Mesenchymal stem cell (in vitro differentiated cells and primary cell): ENCODE measurements around the gene DPYD.

Experiments
- DNase-seq: peaks from one replicate; pipeline ENCODE4 v3.0.0-alpha.2; 2013
- H2AFZ ChIP-seq: one replicate; pipeline ENCODE4 v1.6.1; 2013; ENCODE audit warnings: low read depth, mild to moderate bottlenecking, control low read depth, inconsistent platforms, low read length, moderate library complexity
- H2AK5ac ChIP-seq: 2 replicates; pipeline ENCODE4 v1.6.1; 2013; ENCODE audit warnings: low read length, moderate library complexity, mild to moderate bottlenecking, inconsistent platforms; ENCODE audit not compliant: severe bottlenecking
- H2BK120ac ChIP-seq: one replicate; pipeline ENCODE4 v1.6.1; 2013; ENCODE audit warnings: low read depth, mild to moderate bottlenecking, inconsistent platforms, low read length, moderate library complexity
- H2BK12ac ChIP-seq, 2 experiments: one replicate each; pipeline ENCODE4 v1.6.1; 2013; ENCODE audit warnings: inconsistent platforms in 2 of 2, low read length in 2 of 2, mild to moderate bottlenecking in 2 of 2, moderate library complexity in 2 of 2, control low read depth in 1 of 2
- H2BK15ac ChIP-seq: one replicate; pipeline ENCODE4 v1.6.1; 2013; ENCODE audit warnings: mild to moderate bottlenecking, low read depth, inconsistent platforms; ENCODE audit not compliant: poor library complexity, severe bottlenecking
- H2BK5ac ChIP-seq: 2 replicates; pipeline ENCODE4 v1.6.1; 2013; ENCODE audit warnings: low read depth, mild to moderate bottlenecking, low read length, control low read depth, inconsistent platforms; ENCODE audit not compliant: poor library complexity, severe bottlenecking
- H3K14ac ChIP-seq, 2 experiments: one replicate each; pipeline ENCODE4 v1.6.1; 2013; ENCODE audit warnings: inconsistent platforms in 2 of 2, low read length in 2 of 2, control low read depth in 1 of 2, mild to moderate bottlenecking in 1 of 2, moderate library complexity in 1 of 2
- H3K18ac ChIP-seq, 2 experiments: one replicate each; pipeline ENCODE4 v1.6.1; 2013; ENCODE audit warnings: inconsistent platforms in 2 of 2, low read length in 2 of 2, control low read depth in 1 of 2, low read depth in 1 of 2, mild to moderate bottlenecking in 1 of 2
- H3K23ac ChIP-seq, 2 experiments: one replicate each; pipeline ENCODE4 v1.6.1; 2013; ENCODE audit warnings: inconsistent platforms in 2 of 2, low read length in 2 of 2, mild to moderate bottlenecking in 2 of 2, moderate library complexity in 2 of 2, control low read depth in 1 of 2
- H3K27ac ChIP-seq: 2 replicates; pipeline ENCODE4 v1.5.1; 2013; ENCODE audit warnings: mild to moderate bottlenecking, moderate library complexity, low read length, control low read depth, inconsistent platforms; ENCODE audit not compliant: poor library complexity, severe bottlenecking
- H3K27me3 ChIP-seq, 2 experiments: 2 replicates each; pipeline versions ENCODE4 v1.6.1 to v1.7.0; 2013; ENCODE audit warnings: low read length in 2 of 2, mild to moderate bottlenecking in 2 of 2, moderate library complexity in 2 of 2, control low read depth in 1 of 2, inconsistent platforms in 1 of 2; ENCODE audit not compliant: control insufficient read depth in 1 of 2, insufficient read depth in 1 of 2
- H3K36me3 ChIP-seq, 2 experiments: 2 replicates each; pipeline versions ENCODE4 v1.6.1 to v1.7.0; 2013; ENCODE audit warnings: low read length in 2 of 2, control low read depth in 1 of 2, inconsistent platforms in 1 of 2, low read depth in 1 of 2, mild to moderate bottlenecking in 1 of 2; ENCODE audit not compliant: insufficient read depth in 2 of 2, control insufficient read depth in 1 of 2
- H3K4ac ChIP-seq, 2 experiments: one replicate each; pipeline ENCODE4 v1.6.1; 2013; ENCODE audit warnings: inconsistent platforms in 2 of 2, low read length in 2 of 2, mild to moderate bottlenecking in 2 of 2, moderate library complexity in 2 of 2, control low read depth in 1 of 2, low read depth in 1 of 2
- H3K4me1 ChIP-seq: 2 replicates; pipeline ENCODE4 v1.6.1; 2013; ENCODE audit warnings: low read depth, low read length, control low read depth; ENCODE audit not compliant: control insufficient read depth, insufficient read depth
- H3K4me2 ChIP-seq: 2 replicates; pipeline ENCODE4 v1.6.1; 2013; ENCODE audit warnings: low read length, mild to moderate bottlenecking, inconsistent platforms; ENCODE audit not compliant: poor library complexity, severe bottlenecking
- H3K4me3 ChIP-seq, 2 experiments: 2 replicates each; pipeline versions ENCODE4 v1.5.1 to v1.7.0; 2013; ENCODE audit warnings: low read length in 2 of 2, mild to moderate bottlenecking in 2 of 2, control low read depth in 1 of 2, low read depth in 1 of 2; ENCODE audit not compliant: insufficient read depth in 1 of 2
- H3K79me1 ChIP-seq: replicated peaks from 2 replicates; pipeline ENCODE4 v1.6.1; 2013; ENCODE audit warnings: mild to moderate bottlenecking, control low read depth, low read length, inconsistent platforms; ENCODE audit not compliant: poor library complexity, severe bottlenecking
- H3K9ac ChIP-seq: 2 replicates; pipeline ENCODE4 v1.7.0; 2013; ENCODE audit warnings: mild to moderate bottlenecking, low read length, moderate library complexity
- H3K9me3 ChIP-seq: 2 replicates; pipeline ENCODE4 v1.7.0; 2013; ENCODE audit warnings: mild to moderate bottlenecking, low read length; ENCODE audit not compliant: control insufficient read depth
- H4K8ac ChIP-seq: one replicate; pipeline ENCODE4 v1.6.1; 2013; ENCODE audit warnings: inconsistent platforms, mild to moderate bottlenecking, low read length, moderate library complexity
- H4K91ac ChIP-seq: one replicate; pipeline ENCODE4 v1.6.1; 2013; ENCODE audit warnings: mild to moderate bottlenecking, low read length, inconsistent platforms
- WGBS: methylation state at CpG from one replicate; pipeline ENCODE4 v1.1.7; 2013; ENCODE audit warnings: mixed read lengths; 5-methylcytosine and 5-hydroxymethylcytosine counted together

The DPYD gene

DNA sequence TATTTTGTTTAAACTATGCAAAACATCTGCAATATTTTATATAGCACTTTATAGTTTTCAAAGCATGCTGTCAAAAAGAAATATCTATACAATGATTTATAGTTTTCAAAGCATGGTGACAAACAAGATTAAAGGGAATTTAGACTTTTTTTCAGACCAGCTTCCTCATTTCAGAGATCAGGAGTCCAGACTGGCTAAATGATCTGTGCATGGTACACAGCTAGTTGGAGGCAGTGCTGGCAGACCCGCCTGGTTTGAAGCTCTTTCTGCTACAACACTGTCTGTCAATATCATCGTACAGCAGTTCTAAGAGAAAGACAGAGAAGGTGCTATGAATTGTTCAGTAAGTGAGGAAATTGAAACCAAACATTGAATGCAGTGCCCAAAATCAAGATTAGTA, 720.2 kb downstream of the DPYD start:
- Histone ChIP-seq H3K27ac (no peak overlapping the region), H3K79me1 (no peaks in the 10 kb centered on the region), H2BK12ac (no peak overlapping the region), H3K27me3 (no peaks in the 10 kb centered on the region), H3K4me2 (no peak overlapping the region), H2AFZ (no peak overlapping the region), H3K4me3 (no peak overlapping the region), H4K8ac (no peak overlapping the region), H2BK15ac (no peak overlapping the region), H3K9me3 (no peaks in the 10 kb centered on the region), H2BK5ac (no peak overlapping the region), H3K4ac (no peak overlapping the region), H2AK5ac (no peak overlapping the region), H3K14ac (no peak overlapping the region), H3K23ac (no peak overlapping the region), H3K4me1 (no peaks in the 10 kb centered on the region), H2BK120ac (no peak overlapping the region), H3K36me3 (no peaks in the 10 kb centered on the region), H3K18ac (no peak overlapping the region), H3K9ac (no peak overlapping the region), H4K91ac (no peak overlapping the region)
- DNase-seq: no peak
- 94% methylated on average over 2 of the region's 2 CpGs for WGBS

- Histone ChIP-seq H4K91ac (no peak overlapping the region), H3K4me2 (no peak overlapping the region), H3K4ac (no peak overlapping the region), H3K9ac (no peak overlapping the region), H2BK120ac (no peak overlapping the region), H3K79me1 (no peaks in the 10 kb centered on the region), H2BK12ac (no peak overlapping the region), H3K27ac (no peak overlapping the region), H2AFZ (no peak overlapping the region), H2BK5ac (no peak overlapping the region), H2AK5ac (no peak overlapping the region), H3K18ac (no peak overlapping the region), H2BK15ac (no peak overlapping the region), H3K4me1 (peaks cover 1% of the 10 kb centered on the region), H3K14ac (no peak overlapping the region), H3K9me3 (no peaks in the 10 kb centered on the region), H3K23ac (no peak overlapping the region), H3K27me3 (no peaks in the 10 kb centered on the region), H3K4me3 (no peak overlapping the region), H4K8ac (no peak overlapping the region), H3K36me3 (peaks cover 0 to 6% of the 10 kb centered on the region in 2 experiments)
- 80% methylated on average over 1 of the region's 1 CpG for WGBS
- no peak for DNase-seq
Observed at GRCh38 chr1:97196825-97197516, 723.9 kb downstream of the DPYD start.

DNA sequence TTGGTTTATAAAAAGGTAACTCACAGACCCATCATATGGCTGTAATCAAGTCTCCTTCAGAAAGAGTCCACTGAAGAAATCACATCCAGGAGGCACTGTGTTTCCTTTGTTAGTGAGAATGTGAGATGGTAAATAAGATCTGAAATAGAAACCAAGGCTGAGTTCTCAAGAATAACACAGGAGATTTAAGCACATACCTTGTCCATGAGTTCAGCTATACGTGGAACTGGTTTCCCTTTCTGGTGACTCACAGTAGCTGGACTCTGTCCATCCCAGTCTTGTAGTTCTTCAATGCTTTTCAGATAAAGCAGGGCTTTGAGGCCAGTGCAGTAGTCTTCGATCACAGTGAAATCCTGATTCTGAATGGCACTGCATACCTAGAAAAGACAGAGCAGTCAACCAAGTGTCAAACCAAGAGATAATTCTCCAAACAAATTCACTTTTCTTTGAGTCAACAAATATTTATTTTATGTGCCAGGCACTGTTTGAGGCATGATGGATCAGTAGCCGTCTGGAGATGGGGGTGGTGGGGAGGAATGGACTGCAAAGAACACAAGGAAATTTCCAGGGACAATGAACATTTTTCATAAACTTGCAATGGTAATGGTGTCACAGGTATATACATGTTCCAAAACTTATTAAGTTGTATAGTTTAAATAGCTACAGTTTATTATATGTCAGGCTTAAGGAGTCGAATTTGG, 727.8 kb downstream of the DPYD start:
- Histone ChIP-seq H3K4me2 (no peak overlapping the region), H3K79me1 (no peaks in the 10 kb centered on the region), H2BK5ac (no peak overlapping the region), H3K14ac (no peak overlapping the region), H3K9me3 (no peaks in the 10 kb centered on the region), H2BK120ac (no peak overlapping the region), H3K4me3 (peak overlapping the region in 1 of 2 experiments; percentile 29), H2BK12ac (no peak overlapping the region), H3K9ac (peak overlapping the region; percentile 52), H3K18ac (no peak overlapping the region), H3K27ac (peak overlapping the region; percentile 63), H2AK5ac (no peak overlapping the region), H4K8ac (no peak overlapping the region), H2AFZ (no peak overlapping the region), H3K23ac (no peak overlapping the region), H3K36me3 (peaks cover 0 to 6% of the 10 kb centered on the region in 2 experiments), H3K4ac (no peak overlapping the region), H4K91ac (no peak overlapping the region), H3K27me3 (no peaks in the 10 kb centered on the region), H3K4me1 (peaks cover 1% of the 10 kb centered on the region), H2BK15ac (no peak overlapping the region)
- peak; percentile 92 for DNase-seq
- WGBS: 43% methylated on average over 4 of the region's 4 CpGs

GRCh38 chr1:97190326-97190725, 730.5 kb downstream of the DPYD start:
- Histone ChIP-seq H4K8ac (no peak overlapping the region), H3K23ac (no peak overlapping the region), H3K4me3 (no peak overlapping the region), H3K27ac (no peak overlapping the region), H2BK120ac (no peak overlapping the region), H3K79me1 (no peaks in the 10 kb centered on the region), H2AK5ac (no peak overlapping the region), H3K4me2 (no peak overlapping the region), H3K4me1 (peaks cover 1% of the 10 kb centered on the region), H3K9ac (no peak overlapping the region), H4K91ac (no peak overlapping the region), H2BK15ac (no peak overlapping the region), H2BK12ac (no peak overlapping the region), H3K27me3 (no peaks in the 10 kb centered on the region), H3K4ac (no peak overlapping the region), H3K18ac (no peak overlapping the region), H2AFZ (no peak overlapping the region), H3K36me3 (peaks cover 0 to 6% of the 10 kb centered on the region in 2 experiments), H3K9me3 (no peaks in the 10 kb centered on the region), H2BK5ac (no peak overlapping the region), H3K14ac (no peak overlapping the region)
- DNase-seq: peak; percentile 13
